SW 1271 (cell line): ENCODE measurements around the gene VOPP1.

Experiments
- DNase-seq, 2 experiments: peaks; one replicate each; lab custom pipeline; 2025; lab: John Stamatoyannopoulos, UW

Gene VOPP1

GRCh38 chr7:55554038-55554437 lies 18.3 kb downstream of the VOPP1 start:
- DNase-seq, result no peak

- no peak for DNase-seq
Measured at GRCh38 chr7:55553024-55553345, 19.3 kb downstream of the VOPP1 start.

DNA sequence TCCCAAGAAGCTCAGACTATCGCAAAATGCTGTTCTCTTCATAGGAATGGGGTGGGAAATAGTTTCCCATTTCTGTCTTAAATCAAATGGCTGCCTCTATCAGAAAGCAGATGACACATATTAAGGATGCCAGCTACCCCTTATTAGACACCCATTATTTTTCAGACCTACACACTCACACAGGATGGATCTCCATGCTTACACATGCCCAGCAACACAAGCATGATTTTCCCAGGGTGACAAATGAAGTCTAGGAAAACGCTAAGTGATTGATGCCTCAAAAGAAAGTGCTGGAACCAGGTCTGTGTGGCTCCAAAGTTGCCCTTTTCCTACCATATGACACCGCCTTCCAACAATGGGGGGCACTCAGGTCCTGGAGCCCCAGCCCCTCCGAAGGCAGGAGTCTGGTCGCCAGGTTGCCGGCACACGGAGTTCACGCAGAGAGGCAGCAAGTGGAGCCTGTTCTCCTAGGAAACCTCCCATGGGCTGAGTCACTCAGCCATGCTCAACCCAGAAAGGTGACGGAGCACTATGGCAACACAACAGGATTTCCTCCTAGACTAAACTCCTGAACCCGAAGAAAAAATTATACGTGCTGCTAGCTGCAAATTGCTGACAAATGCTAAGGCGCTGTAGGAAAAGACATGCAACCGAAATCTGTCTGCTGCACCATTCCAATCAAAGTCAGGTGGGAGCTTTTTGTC lies 19.8 kb downstream of the VOPP1 start:
- peak; percentile 22 to 67 for DNase-seq

GRCh38 chr7:55550841-55551537 lies 21.3 kb downstream of the VOPP1 start:
- DNase-seq, result no peak

DNA sequence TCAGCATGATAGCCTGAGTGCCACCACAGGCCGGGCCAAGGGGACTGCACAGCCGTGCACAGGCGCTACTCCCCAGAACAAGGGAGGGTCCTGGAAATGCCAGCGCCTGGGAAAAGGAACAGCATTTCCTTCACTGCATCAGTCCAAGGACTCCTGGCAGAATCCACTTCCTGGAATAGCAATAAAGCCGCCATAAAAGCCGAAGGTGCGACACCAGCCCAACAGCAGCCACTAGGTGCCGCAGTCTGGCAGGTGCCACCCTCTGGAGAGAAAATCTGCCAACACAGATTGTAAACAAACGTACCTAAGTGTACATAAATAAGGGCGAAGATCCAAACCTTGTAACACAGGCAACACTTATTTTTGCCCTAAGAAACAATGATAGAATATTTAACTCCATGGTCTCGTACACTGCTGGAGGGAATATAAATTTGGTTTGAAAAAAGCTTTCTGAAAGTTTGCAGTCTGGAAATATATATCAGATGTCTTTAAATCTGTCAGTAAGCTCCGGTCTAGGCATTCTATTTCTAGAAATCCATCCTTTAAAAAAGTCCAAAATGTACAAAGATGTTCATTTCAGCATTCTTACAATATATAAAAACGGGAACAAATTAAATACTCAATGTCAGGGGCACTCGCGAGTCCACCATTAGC lies 22.2 kb downstream of the VOPP1 start:
- no peak for DNase-seq

DNA sequence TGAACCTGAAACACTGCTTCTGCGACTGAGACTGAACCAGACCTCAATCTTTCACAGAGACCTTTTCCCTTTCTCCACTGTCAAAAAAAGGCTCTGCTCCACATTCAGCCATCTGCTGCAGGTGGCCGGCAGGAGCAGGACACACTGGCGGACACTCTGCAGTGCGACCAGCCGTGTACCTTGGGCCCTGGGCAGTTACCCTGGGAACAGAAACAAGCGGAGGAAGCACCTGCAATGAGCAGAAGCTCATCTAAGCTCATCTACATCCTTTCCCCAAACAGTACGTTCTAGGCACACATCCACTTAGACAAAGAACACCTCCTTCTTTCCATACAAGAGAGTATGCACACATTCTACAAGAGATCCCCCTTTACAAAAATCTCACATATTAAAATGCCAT lies 22.8 kb downstream of the VOPP1 start:
- DNase-seq, result no peak

DNA sequence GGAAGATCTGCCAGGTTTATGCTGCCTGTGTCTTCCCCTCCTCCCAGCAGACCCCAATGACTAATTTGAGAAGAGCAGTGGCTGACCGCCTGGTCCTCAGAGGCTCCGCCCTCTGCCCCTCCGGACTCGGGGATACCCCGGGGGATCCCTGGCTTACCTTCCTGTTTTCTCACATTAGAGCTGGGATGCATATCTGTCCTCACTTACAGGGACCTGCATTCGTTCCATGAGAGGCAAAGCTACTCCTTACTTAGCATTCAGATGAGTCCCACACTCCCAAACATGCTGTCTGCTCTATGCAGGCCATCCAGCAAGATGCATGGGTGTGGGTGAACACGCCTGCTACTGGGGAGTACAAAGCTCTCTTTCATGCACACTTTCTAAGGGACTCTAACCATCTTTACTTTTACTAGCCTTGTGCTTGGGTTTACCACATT lies 24.0 kb downstream of the VOPP1 start:
- no peak for DNase-seq

- peak; percentile 64 to 67 for DNase-seq
Measured at GRCh38 chr7:55546814-55547213, 25.5 kb downstream of the VOPP1 start.

DNA sequence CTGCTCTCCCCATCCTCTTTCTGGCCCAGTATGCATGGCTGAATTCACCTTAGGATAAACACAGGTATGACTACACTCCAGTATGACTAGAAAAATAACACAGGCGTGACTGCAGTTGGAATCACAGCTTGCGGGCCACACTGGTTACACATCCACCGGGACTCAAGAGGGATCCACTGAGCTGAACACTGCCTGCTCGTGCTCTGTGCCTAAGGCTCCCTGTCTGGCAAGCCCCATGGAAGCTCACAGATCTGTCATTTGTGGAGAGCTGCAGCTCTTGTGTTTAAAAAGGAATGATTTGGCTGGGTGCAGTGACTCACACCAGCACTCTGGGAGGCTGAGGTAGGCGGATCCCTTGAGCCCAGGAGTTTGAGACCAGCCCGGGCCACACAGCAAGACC lies 26.8 kb downstream of the VOPP1 start:
- no peak for DNase-seq

- DNase-seq, result no peak
Measured at GRCh38 chr7:55540226-55540858, 32.0 kb downstream of the VOPP1 start.

GRCh38 chr7:55539380-55539779 lies 32.9 kb downstream of the VOPP1 start:
- DNase-seq, result no peak

GRCh38 chr7:55538538-55538937 lies 33.8 kb downstream of the VOPP1 start:
- DNase-seq, result no peak

DNA sequence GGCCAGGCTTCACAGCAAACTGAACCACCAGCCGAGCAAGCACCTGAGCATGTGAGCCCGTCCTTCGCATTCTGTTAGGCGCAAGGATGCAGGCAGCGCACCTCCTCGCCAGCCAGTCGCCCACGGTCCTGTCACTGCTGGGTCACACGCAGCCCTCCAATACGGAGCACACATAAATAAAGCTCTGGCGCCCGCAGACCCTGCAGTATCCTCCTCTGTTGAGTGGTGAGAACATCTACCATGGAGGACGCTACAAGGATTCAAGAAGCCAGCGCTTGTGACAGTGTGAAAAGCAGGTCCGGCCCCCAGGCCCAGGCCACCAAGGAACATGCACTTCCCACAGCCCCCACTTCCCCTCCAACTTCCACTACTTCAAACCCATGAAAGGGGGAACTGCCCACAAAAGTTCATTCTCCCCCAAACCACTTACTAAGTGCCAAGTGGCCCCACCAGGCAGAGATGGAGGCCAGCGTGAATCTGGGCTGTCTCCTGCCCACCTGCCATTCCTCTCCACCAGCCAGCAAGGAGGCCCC lies 34.8 kb downstream of the VOPP1 start:
- DNase-seq, result no peak

- DNase-seq, result no peak
Measured at GRCh38 chr7:55536619-55537457, 35.5 kb downstream of the VOPP1 start.

DNA sequence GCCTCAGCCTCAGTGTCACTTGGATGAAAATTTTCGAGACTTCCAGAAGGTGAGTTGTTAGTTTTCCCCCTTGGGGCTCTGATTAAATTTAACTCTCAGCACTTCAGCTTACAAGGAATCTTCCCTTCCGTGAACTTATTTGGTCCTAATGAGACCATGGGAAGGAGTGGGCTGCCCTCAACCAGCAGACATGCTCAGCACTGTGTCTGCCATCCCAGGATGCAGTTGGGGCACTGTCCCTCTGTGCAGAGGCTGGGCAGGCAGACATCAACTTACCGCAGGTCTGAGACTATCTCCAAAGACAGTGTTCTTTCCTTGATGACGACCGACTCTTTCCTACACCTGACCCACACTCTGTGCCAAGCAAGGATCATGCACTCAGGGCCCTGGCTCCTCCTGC lies 36.7 kb downstream of the VOPP1 start:
- DNase-seq, result no peak

DNA sequence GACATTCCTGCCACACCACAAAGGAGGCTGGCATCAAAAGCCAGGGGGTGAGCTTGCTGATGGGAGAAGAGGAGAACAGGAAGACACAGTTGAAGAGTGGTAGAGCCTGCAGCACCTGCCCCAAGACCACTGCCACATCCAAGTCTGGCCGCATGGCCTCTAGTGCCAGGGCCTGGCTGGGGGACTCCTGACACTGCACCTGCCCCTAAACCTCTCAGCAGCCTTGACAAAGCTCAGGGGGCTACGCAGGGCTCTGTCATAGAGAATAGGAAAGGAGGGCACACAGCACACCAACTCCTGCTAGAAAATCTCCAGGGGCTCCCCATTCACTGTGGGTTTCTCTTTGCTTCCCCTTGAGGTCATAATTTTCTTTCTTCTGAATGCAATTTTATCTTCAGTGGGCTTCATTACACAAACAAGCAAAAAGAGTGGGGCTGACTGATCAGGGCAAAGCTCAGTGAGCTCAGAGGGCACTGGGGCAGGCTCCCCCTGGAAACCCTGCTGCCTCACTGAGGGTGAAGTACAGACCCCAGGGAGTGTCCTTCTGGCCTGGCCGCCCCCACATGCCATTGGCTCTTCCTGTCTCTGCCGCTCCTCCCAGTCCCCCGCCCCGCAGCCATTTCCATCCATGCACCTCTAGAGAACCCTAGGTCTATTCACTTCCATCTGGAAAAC lies 37.2 kb downstream of the VOPP1 start:
- no peak for DNase-seq

GRCh38 chr7:55534262-55534915 lies 37.9 kb downstream of the VOPP1 start:
- no peak for DNase-seq

DNA sequence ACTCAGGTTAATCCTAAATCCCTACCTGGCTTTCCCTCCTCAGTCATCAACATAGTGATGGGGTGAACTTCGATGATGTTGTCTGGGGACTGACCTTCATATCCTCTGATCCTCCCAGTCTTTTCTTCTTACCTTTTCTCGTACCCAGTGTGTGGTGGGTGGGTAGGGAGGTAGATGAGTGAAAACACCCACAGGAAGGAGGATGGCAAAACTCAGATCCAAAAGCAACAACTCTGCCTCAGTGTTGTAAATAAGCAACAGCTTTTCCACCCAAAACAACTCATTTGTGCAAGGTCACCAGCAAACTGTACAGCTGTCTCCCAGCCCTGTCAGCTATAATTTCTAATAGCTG lies 38.6 kb downstream of the VOPP1 start:
- DNase-seq, result no peak

- peak in 1 of 2 experiments; percentile 24 for DNase-seq
Measured at GRCh38 chr7:55533050-55533728, 39.1 kb downstream of the VOPP1 start.
